K562 (cell line): ENCODE results near the gene PDE6B. TPM values are rescaled to one million over a fixed set of nuclear protein-coding genes. Genes with fewer than 3 reads are reported as not detected.
A peak's percentile ranks its signal among the peaks of the same experiment; 100 is the strongest.

Experiments used
- ATF7 ChIP-seq: fragments of 450-650 bp; IDR thresholded peaks from 2 replicates; pipeline ENCODE4 v1.7.1; 2014; ENCODE audit warnings: mild to moderate bottlenecking, moderate library complexity
- BACH1 ChIP-seq: fragments of 200-800 bp; sonication (Bioruptor generic); IDR thresholded peaks from 2 replicates; pipeline ENCODE4 v1.6.1; 2016; ENCODE audit warnings: missing genetic modification characterization, missing compliant biosample characterization
- CBX5 ChIP-seq: IDR thresholded peaks from 2 replicates; pipeline ENCODE4 v1.6.1; 2014; ENCODE audit warnings: low read depth, borderline replicate concordance
- FOXJ2 ChIP-seq: fragments of 200-800 bp; sonication (Bioruptor generic); IDR thresholded peaks from 2 replicates; pipeline ENCODE4 v1.6.1; 2016; ENCODE audit warnings: missing genetic modification characterization, missing compliant biosample characterization
- GATAD2B ChIP-seq: fragments of 450-650 bp; IDR thresholded peaks from 2 replicates; pipeline ENCODE4 v1.6.1; 2017; ENCODE audit warnings: mild to moderate bottlenecking, borderline replicate concordance
- KHSRP ChIP-seq: fragments of 450-650 bp; IDR thresholded peaks from 2 replicates; pipeline ENCODE4 v1.6.1; 2017
- MCM7 ChIP-seq, 2 experiments: fragments of 450-650 bp; IDR thresholded peaks; 2 replicates each; pipeline ENCODE4 v1.6.1; 2016 to 2018
- MYNN ChIP-seq, 2 experiments: sonication (generic); formaldehyde crosslinking in 1 of 2; IDR thresholded peaks; 2 replicates each; pipeline versions ENCODE4 v1.5.0 to v1.6.1; 2016 to 2020; ENCODE audit warnings: antibody characterized with exemption in 1 of 2, missing genetic modification reagents in 1 of 2
- RB1 ChIP-seq: fragments of 450-650 bp; IDR thresholded peaks from 2 replicates; pipeline ENCODE4 v1.6.1; 2017; ENCODE audit warnings: low read depth, mild to moderate bottlenecking
- RBM15 ChIP-seq: fragments of 200-400 bp; formaldehyde crosslinking; IDR thresholded peaks from 2 replicates; pipeline ENCODE4 v1.6.1; 2018; ENCODE audit warnings: mild to moderate bottlenecking, low read length, moderate library complexity; ENCODE audit not compliant: insufficient read depth
- SIRT6 ChIP-seq: IDR thresholded peaks from one replicate; pipeline ENCODE4 v1.6.1; 2012; ENCODE audit warnings: low read depth, mild to moderate bottlenecking, control low read depth, inconsistent platforms, low read length, moderate library complexity
- SLC30A9 ChIP-seq: fragments of 250-450 bp; sonication (Bioruptor Pico); IDR thresholded peaks from 2 replicates; pipeline ENCODE4 v1.8.0; 2022; ENCODE audit warnings: mild to moderate bottlenecking, moderate library complexity
- SRSF9 ChIP-seq: fragments of 200-400 bp; formaldehyde crosslinking; IDR thresholded peaks from 2 replicates; pipeline ENCODE4 v1.6.1; 2017; ENCODE audit warnings: low read depth, low read length, borderline replicate concordance
- ZNF239 ChIP-seq: fragments of 250-450 bp; sonication (Bioruptor Pico); IDR thresholded peaks from 2 replicates; pipeline ENCODE4 v1.4.0; 2020; ENCODE audit warnings: mild to moderate bottlenecking
- ZNF507 ChIP-seq: conservative IDR thresholded peaks from 2 replicates; pipeline ENCODE4 v1.6.1; 2017; ENCODE audit warnings: missing genetic modification characterization, missing compliant biosample characterization
- ZNF551 ChIP-seq: fragments of 250-450 bp; sonication (Bioruptor Pico); IDR thresholded peaks from 2 replicates; pipeline ENCODE4 v1.5.0; 2021; ENCODE audit warnings: mild to moderate bottlenecking, moderate library complexity
- polyA plus RNA-seq, 8 experiments: library from polyadenylated mRNA; depleted of rRNA in 4 of 8; stranded (reverse) in 5 of 8; unstranded in 3 of 8; fragments of >200 nt; fragmentation: Nextera tagmentation in 2 of 8; fragmentation: Illumina TruSeq in 1 of 8; extraction: Ambion mirVana in 2 of 8; extraction: Trizol in 1 of 8; gene quantifications; 2 replicates each; pipeline versions ENCODE4 v1.2.1 to v1.2.3, GENCODE V29; 2011 to 2014; ENCODE audit warnings: inconsistent platforms in 1 of 8, missing spikeins in 1 of 8
- total RNA-seq, 7 experiments: library from RNA; depleted of rRNA in 6 of 7; stranded (reverse); fragments of >200 nt in 6 of 7; fragmentation: Illumina TruSeq in 2 of 7; extraction: Trizol in 2 of 7; gene quantifications; 2 replicates each; pipeline versions ENCODE4 v1.2.1 to v1.2.3, GENCODE V29; 2011 to 2021; ENCODE audit warnings: low replicate concordance in 1 of 7
- TF ChIP-seq, protein P1 (sequence below), 2 experiments: IDR thresholded peaks in 1 of 2; conservative IDR thresholded peaks in 1 of 2; 2 replicates each; pipeline ENCODE4 v1.6.1; 2016; ENCODE audit warnings: low read depth in 2 of 2, mild to moderate bottlenecking in 1 of 2, missing compliant biosample characterization in 1 of 2, missing genetic modification characterization in 1 of 2, moderate library complexity in 1 of 2
- TF ChIP-seq, protein P2 (sequence below): fragments of 450-650 bp; conservative IDR thresholded peaks from 2 replicates; pipeline ENCODE4 v1.6.1; 2016; ENCODE audit warnings: missing genetic modification characterization, low read depth, mild to moderate bottlenecking, control low read depth, missing compliant biosample characterization
- TF ChIP-seq, protein P3 (sequence below): fragments of 450-650 bp; IDR thresholded peaks from 2 replicates; pipeline ENCODE4 v1.7.1; 2018; ENCODE audit warnings: mild to moderate bottlenecking, low read depth; ENCODE audit not compliant: partially characterized antibody
- TF ChIP-seq, protein P4 (sequence below): fragments of 200-800 bp; sonication (Bioruptor generic); IDR thresholded peaks from 2 replicates; pipeline ENCODE4 v1.6.1; 2017; ENCODE audit warnings: missing genetic modification characterization, missing compliant biosample characterization

PDE6B gene
- total and polyA plus RNA-seq, 9 of the 15 experiments (the other 6 are each of a cell fraction or from before 2014, with no cell fraction given): 0.04 TPM; not detected in 8

DNA sequence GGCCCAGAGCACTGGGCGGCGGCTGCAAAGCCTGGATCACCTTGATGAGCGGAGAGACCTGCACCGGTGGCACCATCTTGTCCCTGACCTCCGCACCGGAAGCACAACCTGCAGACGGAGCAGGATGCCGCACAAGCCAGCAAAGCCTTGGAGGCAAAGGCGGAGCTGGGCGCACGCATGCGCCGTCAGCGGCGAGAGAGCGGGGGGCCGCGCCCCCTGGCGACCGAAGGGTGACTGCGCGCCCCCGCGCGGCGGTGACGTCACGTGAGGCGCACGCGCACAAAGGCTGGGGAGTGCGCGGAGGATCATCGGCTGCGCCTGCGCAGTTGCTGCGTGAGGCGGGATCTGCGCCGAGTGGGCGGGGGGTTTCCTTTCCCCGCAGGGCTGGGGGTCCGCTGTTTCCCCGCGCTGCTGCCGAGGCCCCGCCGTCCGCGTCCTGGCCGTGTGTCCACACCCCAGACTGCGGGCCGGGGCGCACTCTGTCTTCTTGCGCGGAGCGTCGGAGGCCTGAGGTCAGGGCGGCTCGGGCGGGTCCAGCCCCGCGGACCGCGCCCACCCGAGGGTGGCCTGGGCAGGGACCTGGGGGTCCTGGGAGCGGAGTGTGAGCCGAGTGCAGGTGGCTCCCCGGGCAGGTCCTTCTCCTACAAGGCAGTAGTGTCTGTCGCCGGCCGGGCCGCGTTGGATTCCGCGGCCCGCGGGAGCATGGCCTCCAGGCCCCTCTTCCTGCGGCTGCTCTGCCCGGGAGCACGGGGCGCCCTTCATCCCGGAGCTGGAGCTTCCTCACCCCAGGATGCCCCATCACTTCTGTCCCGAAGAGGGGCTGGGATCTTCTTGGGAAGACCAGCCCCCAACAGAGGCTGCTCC, 49.0 kb downstream of the PDE6B start, which contains the start of the genes ATP5ME and MYL5 (continued):
- TF ChIP-seq SIRT6 (no peak), ATF7 (peak; percentile 99), ZNF507 (no peak), SRSF9 (no peak), ZNF239 (no peak), MYNN (IDR thresholded peaks at IDR 0.05) (no peak), MYNN (CRISPR knock-in tag; IDR thresholded peaks at IDR 0.05) (no peak), KHSRP (peak; percentile 68; the same call in 1 of the 2 replicates), ZNF551 (CRISPR knock-in tag) (no peak), MCM7 (IDR thresholded peaks at IDR 0.05) (no peak), SLC30A9 (no peak), FOXJ2 (tag) (no peak), GATAD2B (no peak), RB1 (peak; percentile 98), BACH1 (tag) (no peak), CBX5 (no peak), RBM15 (no peak)
- TF ChIP-seq, protein P1, sequence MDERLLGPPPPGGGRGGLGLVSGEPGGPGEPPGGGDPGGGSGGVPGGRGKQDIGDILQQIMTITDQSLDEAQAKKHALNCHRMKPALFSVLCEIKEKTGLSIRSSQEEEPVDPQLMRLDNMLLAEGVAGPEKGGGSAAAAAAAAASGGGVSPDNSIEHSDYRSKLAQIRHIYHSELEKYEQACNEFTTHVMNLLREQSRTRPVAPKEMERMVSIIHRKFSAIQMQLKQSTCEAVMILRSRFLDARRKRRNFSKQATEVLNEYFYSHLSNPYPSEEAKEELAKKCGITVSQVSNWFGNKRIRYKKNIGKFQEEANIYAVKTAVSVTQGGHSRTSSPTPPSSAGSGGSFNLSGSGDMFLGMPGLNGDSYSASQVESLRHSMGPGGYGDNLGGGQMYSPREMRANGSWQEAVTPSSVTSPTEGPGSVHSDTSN (CRISPR knock-in tag; IDR thresholded peaks at IDR 0.05; ENCODE audit: low read depth): no peak
- TF ChIP-seq, protein P1 (tag; conservative IDR thresholded peaks at IDR 0.05; ENCODE audit: low read depth): no peak
- TF ChIP-seq, protein P2, sequence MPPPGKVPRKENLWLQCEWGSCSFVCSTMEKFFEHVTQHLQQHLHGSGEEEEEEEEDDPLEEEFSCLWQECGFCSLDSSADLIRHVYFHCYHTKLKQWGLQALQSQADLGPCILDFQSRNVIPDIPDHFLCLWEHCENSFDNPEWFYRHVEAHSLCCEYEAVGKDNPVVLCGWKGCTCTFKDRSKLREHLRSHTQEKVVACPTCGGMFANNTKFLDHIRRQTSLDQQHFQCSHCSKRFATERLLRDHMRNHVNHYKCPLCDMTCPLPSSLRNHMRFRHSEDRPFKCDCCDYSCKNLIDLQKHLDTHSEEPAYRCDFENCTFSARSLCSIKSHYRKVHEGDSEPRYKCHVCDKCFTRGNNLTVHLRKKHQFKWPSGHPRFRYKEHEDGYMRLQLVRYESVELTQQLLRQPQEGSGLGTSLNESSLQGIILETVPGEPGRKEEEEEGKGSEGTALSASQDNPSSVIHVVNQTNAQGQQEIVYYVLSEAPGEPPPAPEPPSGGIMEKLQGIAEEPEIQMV (tag): no peak
- TF ChIP-seq, protein P3, sequence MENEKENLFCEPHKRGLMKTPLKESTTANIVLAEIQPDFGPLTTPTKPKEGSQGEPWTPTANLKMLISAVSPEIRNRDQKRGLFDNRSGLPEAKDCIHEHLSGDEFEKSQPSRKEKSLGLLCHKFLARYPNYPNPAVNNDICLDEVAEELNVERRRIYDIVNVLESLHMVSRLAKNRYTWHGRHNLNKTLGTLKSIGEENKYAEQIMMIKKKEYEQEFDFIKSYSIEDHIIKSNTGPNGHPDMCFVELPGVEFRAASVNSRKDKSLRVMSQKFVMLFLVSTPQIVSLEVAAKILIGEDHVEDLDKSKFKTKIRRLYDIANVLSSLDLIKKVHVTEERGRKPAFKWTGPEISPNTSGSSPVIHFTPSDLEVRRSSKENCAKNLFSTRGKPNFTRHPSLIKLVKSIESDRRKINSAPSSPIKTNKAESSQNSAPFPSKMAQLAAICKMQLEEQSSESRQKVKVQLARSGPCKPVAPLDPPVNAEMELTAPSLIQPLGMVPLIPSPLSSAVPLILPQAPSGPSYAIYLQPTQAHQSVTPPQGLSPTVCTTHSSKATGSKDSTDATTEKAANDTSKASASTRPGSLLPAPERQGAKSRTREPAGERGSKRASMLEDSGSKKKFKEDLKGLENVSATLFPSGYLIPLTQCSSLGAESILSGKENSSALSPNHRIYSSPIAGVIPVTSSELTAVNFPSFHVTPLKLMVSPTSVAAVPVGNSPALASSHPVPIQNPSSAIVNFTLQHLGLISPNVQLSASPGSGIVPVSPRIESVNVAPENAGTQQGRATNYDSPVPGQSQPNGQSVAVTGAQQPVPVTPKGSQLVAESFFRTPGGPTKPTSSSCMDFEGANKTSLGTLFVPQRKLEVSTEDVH: peak; percentile 75
- TF ChIP-seq, protein P4, sequence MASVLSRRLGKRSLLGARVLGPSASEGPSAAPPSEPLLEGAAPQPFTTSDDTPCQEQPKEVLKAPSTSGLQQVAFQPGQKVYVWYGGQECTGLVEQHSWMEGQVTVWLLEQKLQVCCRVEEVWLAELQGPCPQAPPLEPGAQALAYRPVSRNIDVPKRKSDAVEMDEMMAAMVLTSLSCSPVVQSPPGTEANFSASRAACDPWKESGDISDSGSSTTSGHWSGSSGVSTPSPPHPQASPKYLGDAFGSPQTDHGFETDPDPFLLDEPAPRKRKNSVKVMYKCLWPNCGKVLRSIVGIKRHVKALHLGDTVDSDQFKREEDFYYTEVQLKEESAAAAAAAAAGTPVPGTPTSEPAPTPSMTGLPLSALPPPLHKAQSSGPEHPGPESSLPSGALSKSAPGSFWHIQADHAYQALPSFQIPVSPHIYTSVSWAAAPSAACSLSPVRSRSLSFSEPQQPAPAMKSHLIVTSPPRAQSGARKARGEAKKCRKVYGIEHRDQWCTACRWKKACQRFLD (CRISPR knock-in tag): no peak
